ENCODE data around the gene UBAP1L.
"Not testable (repeated sequence)": the region's sequence is repeated elsewhere in the genome, so short reads cannot be mapped to it uniquely, and the experiment has no call there.

UBAP1L gene

DNA sequence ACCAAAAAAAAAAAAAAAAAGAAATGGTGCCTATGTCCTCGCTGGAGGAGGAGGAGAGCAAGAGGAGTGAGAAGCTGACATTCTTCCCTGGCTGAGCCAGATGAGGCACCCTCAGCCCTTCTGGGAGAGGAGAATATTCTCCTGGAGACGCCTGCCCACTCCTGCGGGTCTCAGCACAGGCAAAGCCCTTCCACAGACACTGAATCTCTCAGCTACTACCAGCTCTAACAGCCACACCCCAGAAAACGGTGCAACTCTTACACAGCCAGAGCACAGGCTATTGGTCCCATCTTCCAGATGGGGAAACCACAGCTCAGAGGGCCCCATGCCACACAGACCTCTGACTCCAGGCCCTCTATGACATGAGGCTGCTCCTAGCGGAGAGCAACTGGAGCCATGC is 52.9 kb downstream of the UBAP1L start:
- DNase-seq: no peak

DNA sequence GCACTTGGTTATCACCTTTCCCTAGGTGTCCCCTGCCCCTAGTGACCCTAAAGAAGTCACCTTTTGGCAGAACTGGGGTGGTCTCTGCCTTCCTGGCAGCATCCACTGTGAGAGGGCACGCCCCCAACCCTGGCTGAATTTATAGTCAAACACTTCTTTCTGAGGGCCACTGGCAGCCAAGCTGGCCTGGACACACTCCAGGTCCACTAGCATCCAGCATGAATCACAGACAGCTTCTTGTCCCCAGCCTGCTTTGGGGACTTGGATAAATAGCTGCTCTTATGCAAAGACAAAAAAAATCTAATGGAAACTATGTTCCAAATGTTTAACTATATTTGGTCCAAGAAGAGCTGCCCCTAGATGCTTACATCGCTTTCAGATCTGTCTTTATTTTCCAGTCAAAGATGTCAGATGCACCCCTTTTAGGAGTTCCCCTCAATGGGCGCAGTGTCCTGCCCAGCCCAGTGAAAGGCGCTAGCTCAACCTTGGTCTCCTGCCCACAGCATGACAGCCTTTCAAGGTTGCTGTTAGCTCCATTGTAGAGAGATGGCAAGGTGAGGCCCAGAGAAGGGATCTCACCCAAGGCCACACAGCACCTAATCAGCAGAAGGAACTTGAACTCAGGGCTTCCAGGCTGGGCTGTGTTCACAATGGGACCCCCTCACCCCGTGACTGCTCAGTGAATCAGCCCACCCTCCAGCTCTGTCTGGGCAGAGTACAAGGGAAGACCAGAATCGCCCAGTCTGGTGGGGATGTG is 54.2 kb downstream of the UBAP1L start:
- DNase-seq: no peak

DNA sequence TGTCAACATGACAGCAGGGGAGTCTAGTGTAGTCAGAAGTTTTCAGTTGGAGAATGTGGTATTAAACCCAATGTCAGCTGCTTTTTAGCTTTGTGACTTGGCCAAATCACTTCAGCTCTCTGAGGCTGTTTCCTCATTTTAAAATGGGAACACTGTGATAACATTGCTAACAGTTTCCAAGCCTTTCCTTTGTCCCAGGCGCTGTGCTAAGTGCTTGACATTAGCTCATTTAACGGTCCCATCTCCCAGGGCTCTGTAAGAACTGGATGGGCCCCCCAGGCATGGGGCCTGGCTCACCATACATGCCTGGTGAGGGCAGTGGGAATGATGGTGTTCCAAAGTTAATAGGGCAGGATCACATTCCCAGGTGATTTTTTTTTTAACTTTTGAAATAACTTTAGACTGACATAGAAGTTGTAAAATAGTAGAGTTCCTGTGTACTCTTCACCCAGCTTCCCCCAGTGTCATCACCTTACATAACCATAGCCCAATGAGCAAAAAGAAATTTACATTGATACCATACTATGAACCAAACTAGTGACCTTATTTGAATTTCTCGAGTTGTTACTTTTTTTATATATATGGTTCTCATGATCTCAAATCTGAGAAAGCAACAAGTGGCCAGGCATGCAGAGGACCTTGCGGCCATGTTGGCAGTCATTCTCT is 54.9 kb downstream of the UBAP1L start:
- DNase-seq: no peak

DNA sequence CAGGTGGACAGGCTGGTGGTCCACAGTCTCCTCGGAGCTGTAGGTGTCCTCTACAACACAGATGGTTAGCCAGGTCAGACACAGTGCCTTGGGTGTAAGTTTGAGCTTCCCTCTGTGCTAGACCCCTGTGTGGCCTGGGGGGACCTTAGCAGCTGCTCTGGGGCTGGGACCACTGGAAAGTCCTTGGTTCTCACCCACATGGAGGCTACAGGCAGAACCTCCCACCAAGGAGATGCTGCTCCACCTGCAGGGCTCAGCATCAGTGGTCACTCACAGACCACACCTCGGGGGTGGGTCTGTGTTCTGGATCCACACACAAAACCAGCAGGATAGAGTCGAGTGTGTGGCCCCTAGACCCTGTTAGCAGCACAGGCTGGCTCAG is 55.6 kb downstream of the UBAP1L start:
- no peak for DNase-seq

DNA sequence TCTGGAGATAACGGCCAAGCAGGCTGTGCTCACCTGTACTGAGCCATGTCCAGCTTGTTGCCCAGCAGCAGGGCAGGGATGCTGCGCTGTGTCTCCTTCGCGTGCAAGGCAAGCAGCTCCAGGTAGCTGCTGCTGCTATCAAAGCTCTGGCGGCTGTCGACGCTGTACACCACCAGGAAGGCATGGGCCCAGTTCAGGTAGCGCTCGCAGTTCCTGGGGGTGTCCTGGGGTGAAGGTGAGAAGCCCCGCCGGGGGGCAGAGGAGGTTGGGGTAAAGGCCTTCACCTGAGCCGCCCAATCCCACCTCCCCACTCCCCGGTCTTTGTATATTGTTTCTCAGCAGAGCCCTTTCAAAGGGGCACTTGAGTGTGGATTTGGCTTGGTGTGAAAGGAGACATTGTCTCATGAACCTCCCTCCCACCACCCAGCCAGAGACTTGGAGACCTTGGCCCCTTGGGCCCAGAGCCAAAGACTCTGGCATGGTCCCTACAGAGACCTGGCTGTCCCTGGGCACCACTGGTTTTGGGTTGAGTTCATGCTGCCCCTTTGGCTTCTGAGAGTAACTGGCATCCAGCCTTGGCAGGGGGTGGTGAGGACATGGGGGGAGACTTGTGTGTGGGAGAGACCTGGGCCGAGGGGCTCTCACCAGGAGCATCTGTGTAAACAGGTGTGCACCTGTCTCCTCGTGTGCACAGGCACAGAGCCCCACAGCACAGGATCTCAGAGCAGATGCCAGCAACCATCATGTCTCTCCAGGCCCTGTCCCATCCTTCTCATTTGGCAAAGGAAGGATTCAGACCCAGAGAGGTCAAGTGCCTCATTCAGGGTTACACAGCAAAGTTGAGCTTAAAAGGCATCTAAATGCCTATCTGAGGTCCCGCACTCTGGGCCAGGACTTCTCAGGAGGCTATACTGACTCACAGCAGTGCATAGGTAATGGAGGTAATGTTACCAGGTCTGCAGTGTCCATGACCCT is 56.3 kb downstream of the UBAP1L start:
- DNase-seq: no peak

DNA sequence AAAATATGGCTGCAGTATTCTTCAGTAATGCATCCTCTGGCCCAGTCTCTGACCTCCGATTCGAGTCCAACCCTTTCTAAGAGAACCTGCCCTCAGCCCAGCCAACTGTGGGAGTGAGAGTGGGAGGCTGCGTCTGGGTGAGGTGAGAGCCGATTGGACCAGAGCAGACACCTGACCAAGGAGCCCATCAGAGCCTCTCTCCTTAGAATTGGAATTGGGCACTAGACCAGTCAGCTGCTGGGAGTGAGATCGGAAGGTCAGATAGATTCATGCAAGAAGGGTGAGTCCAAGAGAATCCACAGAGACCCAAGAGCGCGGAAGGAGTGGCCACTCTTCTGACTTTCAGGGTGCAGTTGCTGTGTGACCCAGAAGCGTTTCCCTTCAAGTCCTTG is 57.5 kb downstream of the UBAP1L start:
- DNase-seq: no peak

DNA sequence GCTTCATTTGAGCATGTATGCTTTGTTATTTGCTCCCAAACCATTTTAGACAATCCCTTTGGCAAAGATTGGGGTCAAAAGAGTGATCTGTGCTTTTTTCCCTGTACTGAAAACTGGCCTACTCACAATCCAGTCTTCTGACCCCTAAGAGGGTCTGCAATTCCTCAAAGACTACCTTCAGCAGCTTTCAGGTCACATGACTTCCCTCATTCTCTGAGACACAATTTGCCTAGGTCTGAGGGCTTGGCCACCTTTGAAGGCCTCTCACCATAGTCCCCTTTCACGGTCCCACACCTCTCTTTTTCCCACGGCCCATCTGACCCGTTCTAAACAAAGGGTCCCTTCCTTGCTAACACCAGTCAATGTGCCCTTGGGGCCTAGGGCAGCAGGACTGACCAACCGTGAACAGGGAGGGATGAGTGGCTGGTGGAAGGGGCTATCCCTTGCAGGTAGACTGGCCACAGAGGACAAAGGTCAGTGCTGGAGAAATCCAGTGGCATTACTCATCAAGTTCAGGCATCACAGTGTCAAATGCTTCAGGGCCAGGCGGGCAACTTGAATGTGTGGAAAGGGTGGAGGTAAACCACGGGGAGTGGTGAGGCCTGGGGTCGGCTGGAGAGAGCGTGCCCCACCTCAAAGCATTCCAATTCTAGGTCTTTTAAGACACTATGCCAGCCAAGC is 58.0 kb downstream of the UBAP1L start:
- no peak for DNase-seq

DNA sequence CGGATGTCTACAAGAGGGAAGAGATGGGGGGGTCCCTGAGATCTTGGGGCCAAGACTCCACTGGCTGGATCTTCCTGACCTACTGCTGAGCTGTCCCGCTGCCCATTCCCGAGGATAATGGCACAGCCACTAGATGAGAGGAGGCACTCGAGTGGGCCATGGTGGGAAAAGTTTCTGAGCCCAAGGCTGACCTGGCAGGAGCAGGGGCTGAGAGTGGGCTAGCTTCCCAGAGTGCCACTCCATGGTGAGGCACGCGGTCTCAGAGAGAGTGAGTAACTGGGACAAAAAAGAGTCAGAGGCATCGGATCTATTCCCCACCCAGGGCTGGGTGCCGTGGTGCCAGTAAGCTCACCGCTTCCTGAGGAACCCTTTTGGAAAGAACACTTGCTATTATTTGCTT is 58.9 kb downstream of the UBAP1L start:
- no peak for DNase-seq

DNA sequence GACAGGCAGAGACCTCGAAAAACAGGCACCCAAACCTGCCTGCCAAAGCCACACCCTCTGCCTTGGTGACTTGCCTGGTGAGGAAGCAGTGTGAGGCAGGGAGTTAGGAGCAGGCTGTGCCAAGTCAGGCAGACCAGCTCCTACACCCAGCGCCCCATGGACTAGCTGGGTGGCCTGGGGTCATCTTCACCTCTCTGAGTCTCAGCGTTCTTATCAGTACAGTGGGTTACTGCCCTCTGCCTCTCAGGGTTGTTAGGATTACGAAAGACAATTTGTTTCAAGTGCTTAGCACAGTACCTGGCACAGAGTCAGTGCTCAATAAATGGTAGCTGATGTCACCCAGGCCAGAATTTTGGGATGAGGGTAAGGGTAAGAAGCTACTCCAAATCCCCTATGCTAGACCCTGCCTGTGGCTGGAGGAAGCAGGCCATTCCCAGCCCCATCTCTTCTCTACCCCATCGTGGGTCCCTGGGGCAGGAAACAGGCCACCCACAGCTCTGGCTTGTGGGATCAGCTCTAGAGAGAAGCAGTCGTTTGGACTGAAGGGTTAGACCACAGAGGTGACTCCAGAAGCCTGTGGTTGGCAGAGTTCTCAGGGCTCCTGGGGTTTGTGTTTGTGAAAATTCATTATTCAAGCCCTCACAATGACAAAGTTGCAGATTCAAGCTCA is 59.7 kb downstream of the UBAP1L start:
- DNase-seq: no peak

DNA sequence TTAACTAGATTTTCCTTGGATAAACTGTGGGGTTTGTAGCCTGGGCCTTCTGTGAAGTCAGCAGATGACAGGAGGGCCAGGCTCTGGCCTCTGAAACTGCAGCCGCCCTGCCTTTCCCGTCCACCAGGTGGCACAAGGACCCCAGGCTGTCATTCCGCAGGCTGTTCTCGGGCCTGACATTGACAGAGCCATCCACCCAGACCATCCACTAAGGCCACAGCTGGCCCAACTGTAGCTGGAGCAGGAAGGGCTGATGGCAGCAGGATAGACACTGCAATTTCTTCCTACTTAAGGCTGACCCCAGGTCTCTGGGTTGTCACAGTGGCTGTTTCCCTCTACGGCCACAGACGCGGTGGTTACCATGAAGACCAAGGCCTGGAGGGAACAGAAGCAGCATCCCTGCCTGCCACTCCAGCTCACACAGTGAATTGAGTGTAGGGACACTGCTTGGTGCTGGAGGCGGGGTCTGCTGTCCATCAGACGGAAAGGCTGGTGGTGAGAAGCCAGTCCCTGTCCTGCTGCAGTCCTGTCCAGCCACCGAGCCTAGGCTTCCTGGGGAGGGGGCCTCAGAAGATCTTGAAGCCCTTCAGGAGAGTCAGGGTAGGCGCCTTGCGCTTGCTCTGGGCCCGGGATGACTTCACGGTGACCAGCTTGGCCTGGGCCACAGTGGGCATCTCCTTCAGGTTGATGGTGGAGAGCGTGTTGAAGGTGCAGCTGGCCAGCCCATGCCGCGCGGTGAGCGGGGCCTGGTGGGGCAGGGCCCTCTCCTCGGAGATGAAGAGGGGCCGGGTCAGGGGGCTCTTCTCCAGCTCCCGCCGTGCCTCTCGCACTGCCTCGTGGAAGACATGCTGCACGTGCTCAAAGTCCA is 60.4 kb downstream of the UBAP1L start:
- DNase-seq: peak; percentile 33

DNA sequence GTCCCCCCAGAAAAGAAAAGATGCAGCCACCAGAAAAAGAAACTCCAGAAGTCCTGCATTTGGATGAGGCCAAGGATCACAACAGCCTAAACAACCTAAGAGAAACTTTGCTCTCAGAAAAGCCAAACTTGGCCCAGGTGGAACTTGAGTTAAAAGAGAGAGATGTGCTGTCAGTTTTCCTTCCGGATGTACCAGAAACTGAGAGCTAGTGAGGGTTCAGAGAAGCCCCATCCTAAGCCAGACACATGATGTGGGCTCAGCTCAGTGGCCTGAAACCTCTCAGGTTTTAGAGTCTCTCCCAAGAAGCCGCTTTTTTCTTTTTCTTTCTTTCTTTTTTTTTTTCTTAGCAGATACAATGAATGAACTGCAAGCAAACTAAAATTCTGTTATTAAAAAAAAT is 62.0 kb downstream of the UBAP1L start:
- DNase-seq: no peak

DNA sequence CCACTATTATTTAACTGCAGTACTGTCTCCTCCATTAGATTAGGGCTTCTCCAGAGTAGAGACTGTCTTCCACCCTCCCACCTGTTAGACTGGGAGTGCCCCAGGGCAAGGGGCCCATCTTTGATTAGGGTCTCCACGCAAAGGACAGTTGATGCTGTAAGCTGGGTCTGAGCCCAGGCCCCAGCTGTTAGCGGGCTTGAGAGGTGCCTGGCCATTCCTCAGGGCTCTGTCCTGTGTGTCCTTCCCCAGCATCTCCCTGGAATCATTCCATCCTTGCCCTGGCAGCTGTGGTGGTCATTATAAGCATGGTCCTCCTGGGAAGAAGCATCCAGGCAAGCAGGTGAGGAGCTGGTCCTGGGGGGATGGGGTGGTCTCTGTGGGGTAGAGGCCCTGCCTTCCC is 63.7 kb downstream of the UBAP1L start:
- DNase-seq: no peak

DNA sequence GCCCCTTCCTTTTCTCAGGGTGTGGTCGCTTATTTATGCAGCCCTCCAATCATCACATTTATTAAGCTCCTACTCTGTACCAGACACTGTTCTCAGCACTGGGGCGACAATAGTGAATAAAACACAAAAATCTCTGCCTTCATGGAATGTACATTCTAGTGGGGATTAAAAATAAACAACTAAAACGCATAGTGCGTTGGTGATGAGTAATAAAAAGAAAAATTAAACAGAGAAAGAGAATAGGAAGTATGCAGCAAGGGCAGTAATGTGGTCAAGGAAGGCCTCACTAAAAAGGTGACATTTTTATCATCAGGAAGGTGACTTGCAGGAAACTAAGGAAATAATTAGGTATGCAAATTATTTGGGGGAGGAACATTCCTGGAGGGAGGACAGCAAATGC is 64.7 kb downstream of the UBAP1L start:
- DNase-seq: no peak

DNA sequence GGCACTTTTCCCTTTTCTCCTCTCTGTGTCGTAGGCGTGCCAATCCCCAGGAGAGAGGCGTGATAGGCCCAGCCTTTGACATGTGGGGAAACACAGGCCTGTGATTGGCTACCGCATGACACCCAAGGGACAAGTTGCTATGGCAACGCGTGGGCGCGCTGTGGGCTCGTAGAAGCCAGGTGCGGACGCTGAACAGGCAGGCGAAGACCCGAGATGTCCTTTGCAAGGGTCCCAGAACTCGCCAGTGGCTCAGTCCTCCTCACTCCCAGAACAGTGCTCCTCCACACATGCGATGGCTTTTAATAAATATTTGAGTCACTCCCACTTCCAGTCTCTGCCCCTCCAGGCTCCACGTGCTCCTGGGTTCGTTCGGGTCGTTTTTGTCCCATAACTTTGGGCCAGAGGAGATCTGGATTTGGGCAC is 65.6 kb downstream of the UBAP1L start:
- DNase-seq: peak; percentile 85

DNA sequence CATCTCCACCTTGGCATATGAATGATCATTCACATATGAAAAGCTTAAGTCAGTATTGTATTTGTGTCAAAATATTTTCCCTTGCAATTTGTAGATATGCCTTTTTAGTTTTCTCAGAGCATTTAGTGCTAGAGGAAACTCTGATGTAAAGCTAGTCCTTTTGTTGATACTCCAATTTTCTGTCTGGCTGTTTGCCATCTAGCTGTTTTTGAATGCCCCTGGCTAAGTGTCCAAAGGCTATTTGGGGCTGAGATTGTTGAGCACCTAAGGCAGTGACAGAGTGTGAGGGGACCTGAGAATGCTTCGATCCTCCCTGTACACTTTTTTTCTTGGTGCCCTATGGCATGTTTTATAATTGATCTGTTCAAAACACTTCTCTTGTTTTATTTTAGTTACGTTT is 66.8 kb downstream of the UBAP1L start:
- no peak for DNase-seq

DNA sequence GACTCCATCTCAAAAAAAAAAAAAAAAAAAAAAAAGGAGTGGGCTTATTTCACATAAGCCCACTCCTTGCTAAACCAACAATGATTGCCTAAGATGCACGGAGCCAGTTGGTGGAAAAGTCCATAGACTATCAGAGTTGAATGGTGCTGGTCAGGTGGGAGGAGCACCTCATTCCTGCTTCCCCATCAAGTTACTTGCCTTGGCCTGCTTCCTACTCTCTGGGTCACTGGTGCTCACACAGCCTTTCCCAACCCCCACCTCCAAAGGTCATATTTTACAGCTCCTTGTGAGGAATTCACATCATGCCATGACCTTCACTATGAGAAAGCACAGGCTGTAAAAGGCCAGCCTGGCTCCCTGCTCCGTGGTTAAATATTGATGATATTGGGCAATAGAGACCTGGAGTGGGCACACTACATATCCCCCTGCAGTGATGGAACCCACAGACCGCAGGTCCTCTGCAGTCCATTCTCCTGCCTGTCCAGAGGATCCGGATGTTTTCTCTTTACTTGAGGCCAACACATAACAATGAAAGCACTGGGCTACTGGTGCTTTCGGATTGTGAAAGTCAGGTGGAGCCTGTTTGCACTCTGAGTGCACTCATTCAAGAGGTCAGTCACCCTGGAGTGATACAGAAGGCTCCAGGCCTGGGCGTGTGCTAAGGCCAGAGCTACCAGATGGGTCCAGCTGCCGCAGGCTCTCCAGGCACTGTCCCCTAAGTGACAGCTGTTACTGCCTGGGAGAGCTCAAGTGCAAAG is 70.1 kb downstream of the UBAP1L start, which contains the start of gene SLC51B:
SLC51B (plus strand) TSS at position 664 of the 758 bp plus-strand sequence. CDS start 4,618 bp downstream, outside the sequence.
- DNase-seq: peak; percentile 11

DNA sequence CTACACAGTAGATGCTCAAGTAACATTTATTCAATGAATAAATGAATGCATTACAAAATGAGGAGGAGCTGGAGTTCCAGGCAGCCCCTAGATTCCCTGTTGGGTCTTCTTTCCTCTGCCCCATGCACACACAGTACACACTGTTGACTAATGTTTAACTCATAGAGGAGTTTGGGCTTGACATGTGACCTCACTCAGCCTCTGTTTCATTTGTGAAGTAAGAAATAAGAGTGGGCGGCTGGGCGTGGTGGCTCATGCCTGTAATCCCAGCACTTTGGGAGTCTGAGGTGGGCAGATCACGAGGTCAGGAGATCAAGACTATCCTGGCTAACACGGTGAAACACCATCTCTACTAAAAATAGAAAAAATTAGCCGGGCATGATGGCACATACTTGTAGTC is 70.8 kb downstream of the UBAP1L start:
- DNase-seq: not testable (repeated sequence)

DNA sequence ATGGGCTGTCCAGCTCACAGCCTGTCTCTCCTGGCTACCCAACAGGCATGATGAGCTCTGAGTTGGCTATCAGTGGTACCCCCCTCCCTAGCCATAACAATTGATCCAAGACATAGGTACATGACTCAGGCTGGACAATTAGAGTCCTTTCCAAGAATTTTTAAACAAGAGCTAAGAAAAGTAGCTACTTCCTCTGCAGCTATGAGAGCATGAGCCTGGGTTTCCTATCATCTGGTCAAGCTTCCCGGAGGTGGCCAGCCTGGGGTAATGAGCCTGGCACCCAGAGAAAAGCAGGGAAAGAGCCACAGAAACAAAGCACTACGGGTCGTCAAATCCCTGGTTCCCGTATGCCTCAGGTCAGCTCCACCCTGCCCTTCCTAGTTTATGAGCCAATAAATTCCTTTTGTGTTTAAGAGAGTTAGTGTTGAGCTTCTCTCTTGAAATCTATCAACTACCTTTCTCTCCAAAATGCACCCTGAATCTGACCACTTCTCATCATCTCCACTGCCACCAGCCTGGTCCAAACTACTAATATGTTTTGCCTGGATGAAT is 72.1 kb downstream of the UBAP1L start:
- no peak for DNase-seq
